ENCODE results near the gene CCL28.
"Not testable (repeated sequence)": the region's sequence is repeated elsewhere in the genome, so short reads cannot be mapped to it uniquely, and the experiment has no call there.

DNA sequence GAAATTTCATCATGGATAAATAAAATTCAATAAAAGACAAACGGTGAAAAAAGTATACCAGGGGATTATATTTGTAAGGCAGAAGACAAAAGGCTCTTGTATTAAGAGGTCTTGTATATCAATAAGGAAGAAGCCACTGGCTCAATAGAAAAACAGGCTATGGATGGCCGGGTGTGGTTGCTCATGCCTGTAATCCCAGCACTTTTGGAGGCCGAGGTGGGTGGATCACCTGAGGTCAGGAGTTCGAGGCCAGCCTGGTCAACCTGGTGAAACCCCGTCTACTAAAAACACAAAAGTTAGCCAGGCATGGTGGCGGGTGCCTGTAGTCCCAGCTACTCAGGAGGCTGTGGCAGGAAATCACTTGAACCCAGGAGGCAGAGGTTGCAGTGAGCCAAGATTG lies 10.9 kb upstream of the CCL28 start:
- not testable (repeated sequence) for TF ChIP-seq CTCF (conservative IDR thresholded peaks at IDR 0.05; ENCODE audit: low read length); EZH2phosphoT487 (IDR thresholded peaks at IDR 0.05; ENCODE audit: borderline replicate concordance, low read depth, low read length)
